ENCODE results near the gene CAMTA2. TPM values are rescaled to one million over a fixed set of nuclear protein-coding genes. Genes with fewer than 3 reads are reported as not detected.
A peak's percentile ranks its signal among the peaks of the same experiment; 100 is the strongest.

Gene CAMTA2
- total and polyA plus RNA-seq, 2 donors = 2.8 to 51.5 TPM

- Histone ChIP-seq H3K9me3 (ENCODE audit: control insufficient read depth in 2 of 2, insufficient read depth in 1 of 2, low read length in 1 of 2) (peaks cover 0 to 5% of the 10 kb centered on the region in 2 donors), H3K27ac (ENCODE audit: low read depth in 1 of 2, low read length in 1 of 2) (peak overlapping the region; percentile 99 to 100), H3K4me3 (ENCODE audit: low read length in 2 of 2) (peak overlapping the region; percentile 100), H3K27me3 (ENCODE audit: control insufficient read depth in 2 of 2, insufficient read depth in 1 of 2, low read length in 1 of 2) (peaks cover 0 to 5% of the 10 kb centered on the region in 2 donors), H3K36me3 (ENCODE audit: control insufficient read depth in 2 of 2, insufficient read depth in 2 of 2, low read length in 1 of 2) (peaks cover 35 to 60% of the 10 kb centered on the region in 2 donors), H3K4me1 (ENCODE audit: control insufficient read depth in 2 of 2, insufficient read depth in 2 of 2, low read length in 2 of 2) (peaks cover 44 to 69% of the 10 kb centered on the region in 2 donors)
- whole genome bisulfite sequencing = 41% methylated on average over 16 of the region's 16 CpGs
- DNase-seq (ENCODE audit: low read depth in 6 of 9, low spot score in 9 of 9) = no peak
Measured at GRCh38 chr17:4946312-4946976, 41.0 kb downstream of the CAMTA2 start.

- DNase-seq (ENCODE audit: low read depth in 6 of 9, low spot score in 9 of 9) = no peak
- WGBS = 65% methylated on average over 4 of the region's 4 CpGs
- Histone ChIP-seq H3K27me3 (ENCODE audit: control insufficient read depth in 2 of 2, insufficient read depth in 1 of 2, low read length in 1 of 2) (peaks cover 0 to 5% of the 10 kb centered on the region in 2 donors), H3K9me3 (ENCODE audit: control insufficient read depth in 2 of 2, insufficient read depth in 1 of 2, low read length in 1 of 2) (peaks cover 0 to 5% of the 10 kb centered on the region in 2 donors), H3K4me1 (ENCODE audit: control insufficient read depth in 2 of 2, insufficient read depth in 2 of 2, low read length in 2 of 2) (peaks cover 42 to 69% of the 10 kb centered on the region in 2 donors), H3K36me3 (ENCODE audit: control insufficient read depth in 2 of 2, insufficient read depth in 2 of 2, low read length in 1 of 2) (peaks cover 35 to 61% of the 10 kb centered on the region in 2 donors), H3K27ac (ENCODE audit: low read depth in 1 of 2, low read length in 1 of 2) (peak overlapping the region in 1 of 2 donors; percentile 99), H3K4me3 (ENCODE audit: low read length in 2 of 2) (peak overlapping the region; percentile 100)
Measured at GRCh38 chr17:4945944-4946280, 41.6 kb downstream of the CAMTA2 start.

GRCh38 chr17:4945176-4945943, 42.1 kb downstream of the CAMTA2 start:
- peak overlapping the region; percentile 100 for H3K4me3 ChIP-seq (ENCODE audit: low read length in 2 of 2)
- H3K4me1 ChIP-seq (ENCODE audit: control insufficient read depth in 2 of 2, insufficient read depth in 2 of 2, low read length in 2 of 2) = peaks cover 39 to 65% of the 10 kb centered on the region in 2 donors

GRCh38 chr17:4944554-4945175, 42.8 kb downstream of the CAMTA2 start:
- peaks cover 35 to 61% of the 10 kb centered on the region in 2 donors for H3K36me3 ChIP-seq (ENCODE audit: control insufficient read depth in 2 of 2, insufficient read depth in 2 of 2, low read length in 1 of 2)
- no peak for DNase-seq (ENCODE audit: low read depth in 6 of 9, low spot score in 9 of 9)
- 54% methylated on average over 8 of the region's 8 CpGs for WGBS
- H3K4me3 ChIP-seq (ENCODE audit: low read length in 2 of 2) = peak overlapping the region; percentile 100
- peaks cover 36 to 61% of the 10 kb centered on the region in 2 donors for H3K4me1 ChIP-seq (ENCODE audit: control insufficient read depth in 2 of 2, insufficient read depth in 2 of 2, low read length in 2 of 2)
- no peaks in the 10 kb centered on the region for H3K27me3 ChIP-seq (ENCODE audit: control insufficient read depth in 2 of 2, insufficient read depth in 1 of 2, low read length in 1 of 2)
- peak overlapping the region; percentile 95 to 99 for H3K27ac ChIP-seq (ENCODE audit: low read depth in 1 of 2, low read length in 1 of 2)
- peaks cover 0 to 5% of the 10 kb centered on the region in 2 donors for H3K9me3 ChIP-seq (ENCODE audit: control insufficient read depth in 2 of 2, insufficient read depth in 1 of 2, low read length in 1 of 2)

More at GRCh38 chr17:4945176-4945943, 42.1 kb downstream of the CAMTA2 start:
- Histone ChIP-seq H3K9me3 (ENCODE audit: control insufficient read depth in 2 of 2, insufficient read depth in 1 of 2, low read length in 1 of 2) (peaks cover 0 to 5% of the 10 kb centered on the region in 2 donors), H3K36me3 (ENCODE audit: control insufficient read depth in 2 of 2, insufficient read depth in 2 of 2, low read length in 1 of 2) (peaks cover 35 to 61% of the 10 kb centered on the region in 2 donors), H3K27ac (ENCODE audit: low read depth in 1 of 2, low read length in 1 of 2) (peak overlapping the region; percentile 95 to 99), H3K27me3 (ENCODE audit: control insufficient read depth in 2 of 2, insufficient read depth in 1 of 2, low read length in 1 of 2) (peaks cover 0 to 4% of the 10 kb centered on the region in 2 donors)
- peak in 1 of 9 donors; percentile 56 for DNase-seq (ENCODE audit: low read depth in 6 of 9, low spot score in 9 of 9)
- WGBS = 72% methylated on average over 7 of the region's 7 CpGs

GRCh38 chr17:4944163-4944553, 43.3 kb downstream of the CAMTA2 start:
- peak overlapping the region; percentile 95 to 99 for H3K27ac ChIP-seq (ENCODE audit: low read depth in 1 of 2, low read length in 1 of 2)
- peak overlapping the region; percentile 100 for H3K4me3 ChIP-seq (ENCODE audit: low read length in 2 of 2)
- peak in 4 of 9 donors; percentile 55 to 80 (median 58) for DNase-seq (ENCODE audit: low read depth in 6 of 9, low spot score in 9 of 9)
- peaks cover 35 to 61% of the 10 kb centered on the region in 2 donors for H3K36me3 ChIP-seq (ENCODE audit: control insufficient read depth in 2 of 2, insufficient read depth in 2 of 2, low read length in 1 of 2)
- H3K27me3 ChIP-seq (ENCODE audit: control insufficient read depth in 2 of 2, insufficient read depth in 1 of 2, low read length in 1 of 2) = no peaks in the 10 kb centered on the region
- H3K4me1 ChIP-seq (ENCODE audit: control insufficient read depth in 2 of 2, insufficient read depth in 2 of 2, low read length in 2 of 2) = peaks cover 38 to 62% of the 10 kb centered on the region in 2 donors
- WGBS = 0% methylated on average over 3 of the region's 3 CpGs
- peaks cover 0 to 5% of the 10 kb centered on the region in 2 donors for H3K9me3 ChIP-seq (ENCODE audit: control insufficient read depth in 2 of 2, insufficient read depth in 1 of 2, low read length in 1 of 2)

GRCh38 chr17:4942760-4943508, 44.5 kb downstream of the CAMTA2 start:
- Histone ChIP-seq H3K4me1 (ENCODE audit: control insufficient read depth in 2 of 2, insufficient read depth in 2 of 2, low read length in 2 of 2) (peaks cover 47 to 71% of the 10 kb centered on the region in 2 donors), H3K27me3 (ENCODE audit: control insufficient read depth in 2 of 2, insufficient read depth in 1 of 2, low read length in 1 of 2) (no peaks in the 10 kb centered on the region), H3K27ac (ENCODE audit: low read depth in 1 of 2, low read length in 1 of 2) (peak overlapping the region; percentile 15 to 99), H3K4me3 (ENCODE audit: low read length in 2 of 2) (no peak overlapping the region), H3K36me3 (ENCODE audit: control insufficient read depth in 2 of 2, insufficient read depth in 2 of 2, low read length in 1 of 2) (peaks cover 40 to 67% of the 10 kb centered on the region in 2 donors), H3K9me3 (ENCODE audit: control insufficient read depth in 2 of 2, insufficient read depth in 1 of 2, low read length in 1 of 2) (peaks cover 0 to 2% of the 10 kb centered on the region in 2 donors)
- 96% methylated on average over 13 of the region's 13 CpGs for WGBS
- DNase-seq (ENCODE audit: low read depth in 6 of 9, low spot score in 9 of 9) = no peak

- peaks cover 49 to 71% of the 10 kb centered on the region in 2 donors for H3K36me3 ChIP-seq (ENCODE audit: control insufficient read depth in 2 of 2, insufficient read depth in 2 of 2, low read length in 1 of 2)
- H3K27ac ChIP-seq (ENCODE audit: low read depth in 1 of 2, low read length in 1 of 2) = peak overlapping the region in 1 of 2 donors; percentile 99
- no peaks in the 10 kb centered on the region for H3K9me3 ChIP-seq (ENCODE audit: control insufficient read depth in 2 of 2, insufficient read depth in 1 of 2, low read length in 1 of 2)
- 56% methylated on average over 4 of the region's 4 CpGs for WGBS
- H3K4me1 ChIP-seq (ENCODE audit: control insufficient read depth in 2 of 2, insufficient read depth in 2 of 2, low read length in 2 of 2) = peaks cover 47 to 65% of the 10 kb centered on the region in 2 donors
- no peak for DNase-seq (ENCODE audit: low read depth in 6 of 9, low spot score in 9 of 9)
- no peaks in the 10 kb centered on the region for H3K27me3 ChIP-seq (ENCODE audit: control insufficient read depth in 2 of 2, insufficient read depth in 1 of 2, low read length in 1 of 2)
- H3K4me3 ChIP-seq (ENCODE audit: low read length in 2 of 2) = peak overlapping the region; percentile 72 to 100
Measured at GRCh38 chr17:4941319-4941610, 46.2 kb downstream of the CAMTA2 start.

- WGBS = under 1% methylated on average over 29 of the region's 29 CpGs
- DNase-seq (ENCODE audit: low read depth in 6 of 9, low spot score in 9 of 9) = peak in 5 of 9 donors; percentile 47 to 74 (median 54)
Measured at GRCh38 chr17:4940555-4941318, 46.7 kb downstream of the CAMTA2 start.

More at GRCh38 chr17:4940555-4941318, 46.7 kb downstream of the CAMTA2 start:
- no peaks in the 10 kb centered on the region for H3K27me3 ChIP-seq (ENCODE audit: control insufficient read depth in 2 of 2, insufficient read depth in 1 of 2, low read length in 1 of 2)
- H3K27ac ChIP-seq (ENCODE audit: low read depth in 1 of 2, low read length in 1 of 2) = peak overlapping the region; percentile 98 to 99
- H3K36me3 ChIP-seq (ENCODE audit: control insufficient read depth in 2 of 2, insufficient read depth in 2 of 2, low read length in 1 of 2) = peaks cover 52 to 71% of the 10 kb centered on the region in 2 donors
- peak overlapping the region; percentile 72 to 100 for H3K4me3 ChIP-seq (ENCODE audit: low read length in 2 of 2)
- H3K9me3 ChIP-seq (ENCODE audit: control insufficient read depth in 2 of 2, insufficient read depth in 1 of 2, low read length in 1 of 2) = no peaks in the 10 kb centered on the region
- H3K4me1 ChIP-seq (ENCODE audit: control insufficient read depth in 2 of 2, insufficient read depth in 2 of 2, low read length in 2 of 2) = peaks cover 43 to 60% of the 10 kb centered on the region in 2 donors

Measured in thymus (tissue), 11 donors.